HepG2 (cell line): ENCODE results near the gene TENT5A. TPM values are rescaled to one million over a fixed set of nuclear protein-coding genes. Genes with fewer than 3 reads are reported as not detected.

Experiments
- ARNTL ChIP-seq: sonication (generic); formaldehyde crosslinking; IDR thresholded peaks from 2 replicates; pipeline ENCODE4 v1.4.0; 2020; ENCODE audit warnings: mild to moderate bottlenecking, missing genetic modification reagents
- HOXA7 ChIP-seq: sonication (generic); formaldehyde crosslinking; IDR thresholded peaks from 2 replicates; pipeline ENCODE4 v1.8.1; 2022; ENCODE audit warnings: mild to moderate bottlenecking, missing genetic modification reagents, moderate library complexity
- PHB2 ChIP-seq: fragments of 450-650 bp; IDR thresholded peaks from 2 replicates; pipeline ENCODE4 v1.6.1; 2018; ENCODE audit not compliant: partially characterized antibody
- ZBTB40 ChIP-seq, 2 experiments: fragments of 450-650 bp in 1 of 2; sonication (generic) in 1 of 2; formaldehyde crosslinking in 1 of 2; IDR thresholded peaks; 2 replicates each; pipeline versions ENCODE4 v1.6.1 to v1.8.0; 2016 to 2022; ENCODE audit warnings: antibody characterized with exemption in 1 of 2, mild to moderate bottlenecking in 1 of 2, missing genetic modification reagents in 1 of 2
- ZNF280D ChIP-seq: sonication (generic); formaldehyde crosslinking; IDR thresholded peaks from 2 replicates; pipeline ENCODE4 v1.5.1; 2020; ENCODE audit warnings: mild to moderate bottlenecking, missing genetic modification reagents
- ZNF549 ChIP-seq: sonication (generic); formaldehyde crosslinking; IDR thresholded peaks from 2 replicates; pipeline ENCODE4 v1.5.0; 2020; ENCODE audit warnings: missing genetic modification reagents
- polyA plus RNA-seq, 8 experiments: library from polyadenylated mRNA; depleted of rRNA in 3 of 8; stranded (reverse) in 7 of 8; unstranded in 1 of 8; fragments of >200 nt; fragmentation: Illumina TruSeq in 4 of 8; extraction: Trizol in 4 of 8; gene quantifications; 2 replicates each; pipeline versions ENCODE4 v1.2.1 to v1.2.3, GENCODE V29; 2011 to 2016; ENCODE audit warnings: low read depth in 4 of 8, missing spikeins in 1 of 8, mixed read lengths in 1 of 8; ENCODE audit not compliant: insufficient read depth in 1 of 8
- total RNA-seq, 5 experiments: library from RNA; depleted of rRNA; stranded (reverse); fragments of >200 nt; fragmentation: Illumina TruSeq; extraction: Trizol; gene quantifications; 2 replicates each; pipeline ENCODE4 v1.2.3, GENCODE V29; 2016; ENCODE audit warnings: low read depth in 1 of 5

The TENT5A gene
- total and polyA plus RNA-seq, 2 of the 13 experiments (the other 11 are each of a cell fraction or from before 2014, with no cell fraction given) = 8.0 to 13.8 TPM

- TF ChIP-seq ZNF280D (no peak), HOXA7 (no peak), ARNTL (CRISPR knock-in tag) (no peak), ZBTB40 (IDR thresholded peaks at IDR 0.05) (no peak), ZBTB40 (CRISPR knock-in tag; IDR thresholded peaks at IDR 0.05) (no peak), PHB2 (no peak), ZNF549 (CRISPR knock-in tag) (no peak)
- TF ChIP-seq, all 625 proteins: peak for 0
Measured at GRCh38 chr6:81764531-81764930, 12.1 kb upstream of the TENT5A start (continued).
